Measurements from ENCODE around the gene PTPRN2.

- TF ChIP-seq SIN3A (IDR thresholded peaks at IDR 0.05; ENCODE audit: low read depth) (no peak), CTCF (IDR thresholded peaks at IDR 0.05 in 2 of 3, conservative IDR thresholded peaks at IDR 0.05 in 1 of 3; ENCODE audit: borderline replicate concordance in 1 of 3, insufficient read depth in 1 of 3, low read depth in 2 of 3, low read length in 2 of 3) (no peak), POLR2A (IDR thresholded peaks at IDR 0.05; ENCODE audit: borderline replicate concordance, extremely low read depth, insufficient read depth, insufficient read length) (no peak), ZFX (IDR thresholded peaks at IDR 0.05) (no peak), EZH2 (IDR thresholded peaks at IDR 0.05) (no peak), POLR2AphosphoS5 (IDR thresholded peaks at IDR 0.05; ENCODE audit: low read depth, low read length) (no peak), SP1 (IDR thresholded peaks at IDR 0.05; ENCODE audit: low read depth) (no peak)
Observed at GRCh38 chr7:157526913-157527634, 1060.5 kb downstream of the PTPRN2 start.
